CD14-positive monocyte (primary cell): ENCODE results near the gene EIPR1. TPM values are rescaled to one million over a fixed set of nuclear protein-coding genes. Genes with fewer than 3 reads are reported as not detected.

ENCODE experiments used
- DNase-seq, 3 donors: peaks; one replicate each; pipeline ENCODE4 v3.0.0-alpha.2; 2011 to 2022
- H2AFZ ChIP-seq: 2 replicates; pipeline ENCODE4 v1.6.0; 2012; ENCODE audit warnings: mild to moderate bottlenecking, low read depth, low read length, inconsistent platforms; ENCODE audit not compliant: insufficient read depth, poor library complexity, severe bottlenecking
- H3K27ac ChIP-seq, 2 donors: 1 replicate in 1 of 2; 2 replicates in 1 of 2; pipeline ENCODE4 v1.5.1; 2012 to 2013; ENCODE audit warnings: low read length in 2 of 2, control low read depth in 1 of 2, inconsistent platforms in 1 of 2, low read depth in 1 of 2, mild to moderate bottlenecking in 1 of 2
- H3K27me3 ChIP-seq, 2 donors: one replicate each; pipeline versions ENCODE4 v1.6.0 to v1.6.1; 2011 to 2013; ENCODE audit warnings: low read length in 2 of 2; ENCODE audit not compliant: control insufficient read depth in 2 of 2, insufficient read depth in 2 of 2
- H3K36me3 ChIP-seq, 2 donors: replicated peaks in 1 of 2; 1 replicate in 1 of 2; 2 replicates in 1 of 2; pipeline versions ENCODE4 v1.5.1 to v1.6.1; 2012 to 2013; ENCODE audit warnings: low read length in 2 of 2, control low read depth in 1 of 2, inconsistent platforms in 1 of 2, mild to moderate bottlenecking in 1 of 2; ENCODE audit not compliant: insufficient read depth in 2 of 2, control insufficient read depth in 1 of 2
- H3K4me1 ChIP-seq, 2 donors: 1 replicate in 1 of 2; 2 replicates in 1 of 2; pipeline versions ENCODE4 v1.5.1 to v1.6.1; 2012 to 2013; ENCODE audit warnings: low read length in 2 of 2, control low read depth in 1 of 2, inconsistent platforms in 1 of 2, mild to moderate bottlenecking in 1 of 2, moderate library complexity in 1 of 2; ENCODE audit not compliant: insufficient read depth in 2 of 2, control insufficient read depth in 1 of 2
- H3K4me2 ChIP-seq: replicated peaks from 2 replicates; pipeline ENCODE3; 2012; ENCODE audit warnings: low read length, moderate library complexity, mild to moderate bottlenecking; ENCODE audit not compliant: poor library complexity, severe bottlenecking; ENCODE audit errors: extremely low read depth
- H3K4me3 ChIP-seq, 3 experiments: fragments of 200-600 bp in 1 of 3; sonication (generic) in 1 of 3; replicated peaks in 1 of 3; 1 replicate in 2 of 3; 2 replicates in 1 of 3; pipeline ENCODE4 v1.5.1; 2011 to 2013; ENCODE audit warnings: low read length in 3 of 3, mild to moderate bottlenecking in 3 of 3, control low read depth in 2 of 3, low read depth in 2 of 3, inconsistent platforms in 1 of 3, moderate library complexity in 1 of 3
- H3K79me2 ChIP-seq: 2 replicates; pipeline ENCODE4 v1.6.0; 2012; ENCODE audit warnings: mild to moderate bottlenecking, control low read depth, inconsistent platforms, low read length, moderate library complexity; ENCODE audit not compliant: insufficient read depth
- H3K9ac ChIP-seq: 2 replicates; pipeline ENCODE4 v1.6.0; 2017; ENCODE audit warnings: low read length, mild to moderate bottlenecking; ENCODE audit not compliant: insufficient read depth, poor library complexity, severe bottlenecking
- H3K9me3 ChIP-seq, 2 donors: replicated peaks in 1 of 2; 1 replicate in 1 of 2; 2 replicates in 1 of 2; pipeline versions ENCODE4 v1.5.1 to v1.6.1; 2012 to 2013; ENCODE audit warnings: low read length in 2 of 2, control low read depth in 1 of 2; ENCODE audit not compliant: control insufficient read depth in 1 of 2, insufficient read depth in 1 of 2
- H4K20me1 ChIP-seq: 2 replicates; pipeline ENCODE4 v1.6.0; 2012; ENCODE audit warnings: mild to moderate bottlenecking, low read length, control low read depth, moderate library complexity; ENCODE audit not compliant: insufficient read depth
- H3K27ac Mint-ChIP-seq, 7 donors: one replicate each; pipeline ENCODE4 v1.8.0; 2020; ENCODE audit warnings: mild to moderate bottlenecking in 7 of 7, mixed read lengths in 7 of 7, moderate library complexity in 6 of 7, inconsistent platforms in 2 of 7
- H3K27me3 Mint-ChIP-seq, 3 donors: one replicate each; pipeline ENCODE4 v1.8.0; 2021 to 2022; ENCODE audit warnings: low read depth in 3 of 3, mild to moderate bottlenecking in 3 of 3, mixed read lengths in 3 of 3, moderate library complexity in 3 of 3, inconsistent platforms in 1 of 3
- H3K36me3 Mint-ChIP-seq, 2 donors: one replicate each; pipeline ENCODE4 v1.8.0; 2020; ENCODE audit warnings: mixed read lengths in 2 of 2, inconsistent platforms in 1 of 2, mild to moderate bottlenecking in 1 of 2
- H3K4me1 Mint-ChIP-seq: one replicate; pipeline ENCODE4 v1.8.0; 2020; ENCODE audit warnings: mild to moderate bottlenecking, mixed read lengths
- H3K4me3 Mint-ChIP-seq, 2 donors: one replicate each; pipeline ENCODE4 v1.8.0; 2020; ENCODE audit warnings: mild to moderate bottlenecking in 2 of 2, mixed read lengths in 2 of 2, moderate library complexity in 1 of 2
- H3K9me3 Mint-ChIP-seq, 7 donors: one replicate each; pipeline ENCODE4 v1.8.0; 2020 to 2022; ENCODE audit warnings: mixed read lengths in 7 of 7, mild to moderate bottlenecking in 6 of 7, moderate library complexity in 6 of 7, inconsistent platforms in 2 of 7
- WGBS: methylation state at CpG from one replicate; pipeline ENCODE4 v1.1.5; 2013; ENCODE audit warnings: missing lambda C conversion rate; ENCODE audit not compliant: insufficient coverage; 5-methylcytosine and 5-hydroxymethylcytosine counted together
- intact Hi-C, 2 donors: fragments of 100-400 bp; cut with micrococcal nuclease; formaldehyde crosslinking; loops; one replicate each; pipeline versions ENCODE4 v1.15.0 to v1.15.1; 2023
- polyA plus RNA-seq, 3 donors: library from polyadenylated mRNA; depleted of rRNA in 1 of 3; unstranded in 2 of 3; stranded (reverse) in 1 of 3; fragments of 300-500 nt in 2 of 3; fragments of >200 nt in 1 of 3; fragmentation: Illumina TruSeq in 2 of 3; gene quantifications; 1 replicate in 2 of 3; 2 replicates in 1 of 3; pipeline ENCODE4 v1.2.3, GENCODE V29; 2012 to 2021
- TF ChIP-seq, protein P1 (sequence below): fragments of 200-600 bp; IDR thresholded peaks from one replicate; pipeline ENCODE4 v1.8.0; 2022; ENCODE audit warnings: antibody characterized with exemption, mild to moderate bottlenecking

EIPR1 gene
- polyA plus RNA-seq, 3 donors: 19.0 to 22.4 (median 20.8) TPM

DNA sequence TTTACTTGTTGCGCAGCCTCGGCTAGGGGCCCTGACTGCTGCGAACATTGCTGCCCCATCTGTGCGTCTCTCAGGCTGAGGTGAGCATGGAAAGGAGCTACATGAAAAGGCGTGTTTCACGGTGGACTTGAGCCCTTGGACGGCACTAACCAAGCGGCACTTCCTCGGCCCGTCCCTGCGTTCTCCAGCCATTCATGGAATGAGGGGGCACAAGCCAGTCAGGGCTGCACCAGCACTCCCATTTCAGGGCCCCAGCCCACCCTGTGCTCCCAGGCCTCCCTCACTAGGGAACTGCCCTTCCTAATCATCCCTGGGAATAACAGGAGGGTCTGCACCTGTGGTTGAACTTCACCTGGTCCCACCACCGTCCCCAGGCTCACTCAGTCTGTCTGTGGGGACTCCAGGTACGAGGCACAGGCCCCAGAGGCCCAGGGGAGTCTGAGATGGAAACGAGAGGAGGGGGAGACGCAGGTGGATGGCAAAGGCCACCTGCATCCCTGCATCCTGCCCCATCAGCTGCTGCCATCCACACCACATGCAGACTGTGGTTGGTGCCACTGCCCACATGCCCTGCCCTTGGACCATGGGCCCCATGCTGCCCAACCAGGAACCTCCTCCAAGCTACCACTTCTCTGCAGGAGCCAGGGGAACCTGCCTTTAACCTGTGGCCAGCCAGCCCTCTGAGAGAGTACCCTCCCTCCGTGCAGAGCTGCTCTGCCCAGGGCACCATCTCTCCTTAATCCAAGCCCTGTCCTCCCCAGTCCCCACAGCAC, 99.7 kb downstream of the EIPR1 start:
- no peak overlapping the region for H3K4me3 ChIP-seq
- no peak overlapping the region for H3K4me3 Mint-ChIP-seq
- peaks cover 4 to 7% of the 10 kb centered on the region in 2 donors for H3K36me3 ChIP-seq
- peaks cover 25 to 30% of the 10 kb centered on the region in 2 donors for H3K9me3 ChIP-seq
- TF ChIP-seq, protein P1, sequence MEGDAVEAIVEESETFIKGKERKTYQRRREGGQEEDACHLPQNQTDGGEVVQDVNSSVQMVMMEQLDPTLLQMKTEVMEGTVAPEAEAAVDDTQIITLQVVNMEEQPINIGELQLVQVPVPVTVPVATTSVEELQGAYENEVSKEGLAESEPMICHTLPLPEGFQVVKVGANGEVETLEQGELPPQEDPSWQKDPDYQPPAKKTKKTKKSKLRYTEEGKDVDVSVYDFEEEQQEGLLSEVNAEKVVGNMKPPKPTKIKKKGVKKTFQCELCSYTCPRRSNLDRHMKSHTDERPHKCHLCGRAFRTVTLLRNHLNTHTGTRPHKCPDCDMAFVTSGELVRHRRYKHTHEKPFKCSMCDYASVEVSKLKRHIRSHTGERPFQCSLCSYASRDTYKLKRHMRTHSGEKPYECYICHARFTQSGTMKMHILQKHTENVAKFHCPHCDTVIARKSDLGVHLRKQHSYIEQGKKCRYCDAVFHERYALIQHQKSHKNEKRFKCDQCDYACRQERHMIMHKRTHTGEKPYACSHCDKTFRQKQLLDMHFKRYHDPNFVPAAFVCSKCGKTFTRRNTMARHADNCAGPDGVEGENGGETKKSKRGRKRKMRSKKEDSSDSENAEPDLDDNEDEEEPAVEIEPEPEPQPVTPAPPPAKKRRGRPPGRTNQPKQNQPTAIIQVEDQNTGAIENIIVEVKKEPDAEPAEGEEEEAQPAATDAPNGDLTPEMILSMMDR: no peak
- no peak overlapping the region for H3K27ac Mint-ChIP-seq
- no peak overlapping the region for H3K27ac ChIP-seq
- DNase-seq: no peak
- H3K27me3 ChIP-seq: no peaks in the 10 kb centered on the region
- peaks cover 17 to 44% (median 29%) of the 10 kb centered on the region in 7 donors for H3K9me3 Mint-ChIP-seq
- no peaks in the 10 kb centered on the region for H3K27me3 Mint-ChIP-seq
- intact Hi-C loops: no loop called here
- H3K4me1 Mint-ChIP-seq: no peaks in the 10 kb centered on the region
- peaks cover 11 to 51% of the 10 kb centered on the region in 2 donors for H3K36me3 Mint-ChIP-seq
- no peaks in the 10 kb centered on the region for H3K79me2 ChIP-seq
- H2AFZ ChIP-seq: no peak overlapping the region
- no peaks in the 10 kb centered on the region for H4K20me1 ChIP-seq
- H3K4me1 ChIP-seq: no peaks in the 10 kb centered on the region
- WGBS: 99% methylated on average over 15 of the region's 16 CpGs
- H3K4me2 ChIP-seq: no peak overlapping the region
- H3K9ac ChIP-seq: no peak overlapping the region

DNA sequence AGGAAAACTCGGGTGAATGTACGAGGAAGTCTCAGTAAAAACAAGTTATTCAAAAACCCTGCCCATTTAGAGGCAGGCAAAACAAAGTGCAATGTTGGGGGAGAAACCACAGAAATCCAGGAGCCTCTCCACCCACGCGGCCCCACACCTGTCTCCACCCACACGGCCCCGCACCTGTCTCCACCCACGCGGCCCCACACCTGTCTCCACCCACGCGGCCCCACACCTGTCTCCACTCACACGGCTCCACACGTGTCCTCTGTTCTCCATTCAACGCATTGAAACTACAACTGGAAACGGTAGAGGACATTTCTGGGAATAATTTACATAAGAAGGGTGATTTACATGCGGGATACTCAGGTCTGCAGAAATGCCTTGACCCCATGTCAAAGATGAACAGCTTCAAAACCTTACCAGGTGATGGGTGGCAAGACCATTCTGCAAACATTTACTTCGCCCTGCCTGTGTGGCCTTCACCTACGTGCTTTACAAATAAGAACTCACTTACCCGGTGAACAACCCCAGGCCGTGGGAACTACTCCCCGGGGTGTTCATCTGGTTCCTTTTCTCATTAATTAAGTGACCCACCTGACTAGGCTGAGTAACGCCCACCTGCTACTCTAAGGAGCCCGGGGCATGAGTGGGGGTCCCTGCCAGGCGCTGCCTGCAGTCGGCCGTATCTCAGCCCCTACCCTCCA, 100.4 kb downstream of the EIPR1 start:
- H3K36me3 ChIP-seq: peaks cover 4 to 7% of the 10 kb centered on the region in 2 donors
- H3K79me2 ChIP-seq: no peaks in the 10 kb centered on the region
- H3K9me3 ChIP-seq: peaks cover 30 to 35% of the 10 kb centered on the region in 2 donors
- H3K4me1 Mint-ChIP-seq: no peaks in the 10 kb centered on the region
- intact Hi-C loops: no loop called here
- H3K4me3 Mint-ChIP-seq: no peak overlapping the region
- H2AFZ ChIP-seq: no peak overlapping the region
- H3K27ac ChIP-seq: no peak overlapping the region
- H3K4me1 ChIP-seq: no peaks in the 10 kb centered on the region
- H3K9me3 Mint-ChIP-seq: peaks cover 17 to 44% (median 31%) of the 10 kb centered on the region in 7 donors
- no peaks in the 10 kb centered on the region for H3K27me3 Mint-ChIP-seq
- no peaks in the 10 kb centered on the region for H3K27me3 ChIP-seq
- WGBS: 91% methylated on average over 17 of the region's 25 CpGs
- H3K36me3 Mint-ChIP-seq: peaks cover 15 to 45% of the 10 kb centered on the region in 2 donors
- TF ChIP-seq, protein P1: no peak
- no peak overlapping the region for H3K9ac ChIP-seq
- H4K20me1 ChIP-seq: no peaks in the 10 kb centered on the region
- DNase-seq: no peak
- no peak overlapping the region for H3K4me3 ChIP-seq
- no peak overlapping the region for H3K27ac Mint-ChIP-seq
- H3K4me2 ChIP-seq: no peak overlapping the region
